GM23338 (cell line): ENCODE results near the gene PRR36. TPM values are rescaled to one million over a fixed set of nuclear protein-coding genes. Genes with fewer than 3 reads are reported as not detected.

Source experiments
- ATAC-seq: fragments of 200-7000 bp; cut with Tn5 transposase; 3 replicates; pipeline ENCODE4 v1.9.1; 2020
- DNase-seq: peaks from one replicate; pipeline ENCODE4 v3.0.0-alpha.2; 2015; ENCODE audit warnings: low spot score
- H2AFZ ChIP-seq: fragments of 200-600 bp; sonication (generic); 2 replicates; pipeline ENCODE4 v1.8.0; 2016; ENCODE audit warnings: antibody characterized with exemption, mild to moderate bottlenecking, moderate library complexity
- H3F3A ChIP-seq: fragments of 200-600 bp; sonication (generic); replicated peaks from 2 replicates; pipeline ENCODE4 v1.8.0; 2017; ENCODE audit warnings: antibody characterized with exemption, mixed run types, low read depth
- H3K27ac ChIP-seq: fragments of 200-600 bp; sonication (generic); 2 replicates; pipeline ENCODE4 v1.6.1; 2016; ENCODE audit warnings: low read depth
- H3K27me3 ChIP-seq: fragments of 200-600 bp; sonication (generic); 2 replicates; pipeline ENCODE4 v1.8.0; 2016; ENCODE audit warnings: mild to moderate bottlenecking, mixed run types, moderate library complexity; ENCODE audit not compliant: insufficient read depth
- H3K36me3 ChIP-seq: fragments of 200-600 bp; sonication (generic); 2 replicates; pipeline ENCODE4 v1.8.0; 2016; ENCODE audit warnings: mild to moderate bottlenecking; ENCODE audit not compliant: insufficient read depth
- H3K4me1 ChIP-seq: fragments of 200-600 bp; sonication (generic); 2 replicates; pipeline ENCODE4 v1.8.0; 2016; ENCODE audit warnings: mild to moderate bottlenecking, moderate library complexity; ENCODE audit not compliant: insufficient read depth
- H3K4me2 ChIP-seq: fragments of 200-600 bp; sonication (generic); 2 replicates; pipeline ENCODE4 v1.7.1; 2017; ENCODE audit warnings: mixed run types
- H3K4me3 ChIP-seq: fragments of 200-600 bp; sonication (generic); 2 replicates; pipeline ENCODE4 v1.6.1; 2016; ENCODE audit warnings: mixed run types
- H3K79me2 ChIP-seq: fragments of 200-600 bp; sonication (generic); replicated peaks from 2 replicates; pipeline ENCODE4 v1.8.0; 2017; ENCODE audit warnings: mild to moderate bottlenecking; ENCODE audit not compliant: insufficient read depth
- H3K9me2 ChIP-seq: fragments of 200-600 bp; sonication (generic); 2 replicates; pipeline ENCODE4 v1.8.0; 2017; ENCODE audit not compliant: insufficient read depth
- H4K20me1 ChIP-seq: fragments of 200-600 bp; sonication (generic); replicated peaks from 2 replicates; pipeline ENCODE4 v1.8.0; 2017; ENCODE audit warnings: mild to moderate bottlenecking; ENCODE audit not compliant: insufficient read depth
- H3K27ac Mint-ChIP-seq: 2 replicates; pipeline ENCODE4 v1.8.0; 2020; ENCODE audit warnings: inconsistent platforms, mild to moderate bottlenecking, moderate library complexity, mixed read lengths
- H3K27me3 Mint-ChIP-seq: 3 replicates; pipeline ENCODE4 v1.8.0; 2022; ENCODE audit warnings: low read depth, mild to moderate bottlenecking, moderate library complexity, mixed read lengths, inconsistent platforms; ENCODE audit not compliant: insufficient read depth, poor library complexity
- H3K36me3 Mint-ChIP-seq: 3 replicates; pipeline ENCODE4 v1.8.0; 2021; ENCODE audit warnings: low read depth, mild to moderate bottlenecking, inconsistent platforms, moderate library complexity, mixed read lengths
- H3K4me1 Mint-ChIP-seq: 3 replicates; pipeline ENCODE4 v1.8.0; 2020; ENCODE audit warnings: mild to moderate bottlenecking, inconsistent platforms, mixed read lengths
- H3K4me3 Mint-ChIP-seq: 3 replicates; pipeline ENCODE4 v1.8.0; 2021; ENCODE audit warnings: moderate library complexity, mild to moderate bottlenecking, inconsistent platforms, mixed read lengths
- H3K9me3 Mint-ChIP-seq: 3 replicates; pipeline ENCODE4 v1.8.0; 2020; ENCODE audit warnings: moderate library complexity, mild to moderate bottlenecking, inconsistent platforms, mixed read lengths
- CREB1 ChIP-seq: fragments of 250-450 bp; sonication (Bioruptor Pico); IDR thresholded peaks from 2 replicates; pipeline ENCODE4 v1.5.0; 2020; ENCODE audit warnings: low read depth, mild to moderate bottlenecking, moderate library complexity
- CTCF ChIP-seq, 2 experiments: fragments of 200-600 bp in 1 of 2; sonication (generic) in 1 of 2; conservative IDR thresholded peaks; 2 replicates each; pipeline versions ENCODE4 v1.5.1 to v1.6.1; 2016 to 2017; ENCODE audit warnings: antibody characterized with exemption in 2 of 2, low read depth in 2 of 2, mild to moderate bottlenecking in 2 of 2, moderate library complexity in 1 of 2
- ETS1 ChIP-seq: IDR thresholded peaks from 2 replicates; pipeline ENCODE4 v1.6.1; 2016; ENCODE audit warnings: antibody characterized with exemption
- EZH2 ChIP-seq: fragments of 200-600 bp; sonication (generic); IDR thresholded peaks from one replicate; pipeline ENCODE4 v1.8.0; 2017; ENCODE audit warnings: antibody characterized with exemption, mild to moderate bottlenecking, low read depth; ENCODE audit not compliant: unreplicated experiment
- EZH2phosphoT487 ChIP-seq: fragments of 200-600 bp; sonication (generic); IDR thresholded peaks from one replicate; pipeline ENCODE4 v1.8.1; 2018; ENCODE audit warnings: antibody characterized with exemption; ENCODE audit not compliant: unreplicated experiment
- JUNB ChIP-seq: IDR thresholded peaks from one replicate; pipeline ENCODE4 v1.6.1; 2016; ENCODE audit warnings: antibody characterized with exemption; ENCODE audit not compliant: unreplicated experiment
- NANOG ChIP-seq: IDR thresholded peaks from 2 replicates; pipeline ENCODE4 v1.6.1; 2016; ENCODE audit warnings: antibody characterized with exemption, borderline replicate concordance
- POLR2AphosphoS5 ChIP-seq: IDR thresholded peaks from 2 replicates; pipeline ENCODE4 v1.6.1; 2016; ENCODE audit warnings: antibody characterized with exemption, low read depth
- REST ChIP-seq: IDR thresholded peaks from one replicate; pipeline ENCODE4 v1.6.1; 2018; ENCODE audit warnings: antibody characterized with exemption; ENCODE audit not compliant: unreplicated experiment
- STAT1 ChIP-seq: IDR thresholded peaks from one replicate; pipeline ENCODE4 v1.6.1; 2016; ENCODE audit warnings: antibody characterized with exemption; ENCODE audit not compliant: unreplicated experiment
- ZNF114 ChIP-seq: fragments of 250-450 bp; sonication (Bioruptor Pico); IDR thresholded peaks from 2 replicates; pipeline ENCODE4 v1.5.0; 2020; ENCODE audit warnings: mild to moderate bottlenecking, moderate library complexity
- ZNF331 ChIP-seq: fragments of 250-450 bp; sonication (Bioruptor Pico); IDR thresholded peaks from 2 replicates; pipeline ENCODE4 v1.5.0; 2020; ENCODE audit warnings: low read depth, mild to moderate bottlenecking, moderate library complexity
- ZNF462 ChIP-seq: fragments of 250-450 bp; sonication (Bioruptor Pico); IDR thresholded peaks from 2 replicates; pipeline ENCODE4 v1.5.0; 2020; ENCODE audit warnings: mild to moderate bottlenecking, moderate library complexity
- polyA plus RNA-seq: library from polyadenylated mRNA; unstranded; fragments of >200 nt; fragmentation: Nextera tagmentation; extraction: Ambion mirVana; gene quantifications from 2 replicates; pipeline ENCODE4 v1.2.1, GENCODE V29; 2016
- total RNA-seq: library from RNA; depleted of rRNA; stranded (reverse); fragments of >200 nt; shearing (Covaris generic); gene quantifications from 2 replicates; pipeline ENCODE4 v1.2.3, GENCODE V29; 2014

Gene PRR36
- total and polyA plus RNA-seq, 2 experiments from 2014 or later, result 17.6 to 17.9 TPM

GRCh38 chr19:7911508-7912143 is 37.4 kb upstream of the PRR36 start:
- peaks cover 30% of the 10 kb centered on the region for H3K27me3 Mint-ChIP-seq
- Histone ChIP-seq H2AFZ (no peak overlapping the region), H3K27me3 (peaks cover 30% of the 10 kb centered on the region), H3K9me2 (no peaks in the 10 kb centered on the region), H3K4me1 (no peaks in the 10 kb centered on the region), H3K36me3 (no peaks in the 10 kb centered on the region), H3K27ac (no peak overlapping the region), H3K4me3 (no peak overlapping the region), H3F3A (no peaks in the 10 kb centered on the region), H3K4me2 (no peak overlapping the region), H3K79me2 (peaks cover 10% of the 10 kb centered on the region; the same call in 1 of the 2 replicates), H4K20me1 (peaks cover 5% of the 10 kb centered on the region)
- no peak for ATAC-seq
- DNase-seq, result no peak
- peaks cover 17% of the 10 kb centered on the region for H3K36me3 Mint-ChIP-seq
- H3K27ac Mint-ChIP-seq, result no peak overlapping the region
- H3K9me3 Mint-ChIP-seq, result no peaks in the 10 kb centered on the region
- peaks cover 3% of the 10 kb centered on the region; the same call in 2 of the 3 replicates for H3K4me1 Mint-ChIP-seq
- no peak overlapping the region for H3K4me3 Mint-ChIP-seq
- TF ChIP-seq ZNF331, result no peak
- TF ChIP-seq NANOG, result no peak
- TF ChIP-seq ZNF114 (CRISPR knock-in tag), result no peak
- no peak for TF ChIP-seq ZNF462 (CRISPR knock-in tag)
- no peak for TF ChIP-seq JUNB
- no peak for TF ChIP-seq CREB1 (CRISPR knock-in tag)
- no peak for TF ChIP-seq STAT1
- TF ChIP-seq CTCF (conservative IDR thresholded peaks at IDR 0.05; ENCODE audit: low read depth in 2 of 2), result no peak
- no peak for TF ChIP-seq ETS1
- no peak for TF ChIP-seq EZH2phosphoT487
- no peak for TF ChIP-seq EZH2
- no peak for TF ChIP-seq POLR2AphosphoS5
- no peak for TF ChIP-seq REST
